SH-SY5Y (cell line): Measurements from ENCODE around the gene ETV3L.

ENCODE experiments used
- GATA2 ChIP-seq: IDR thresholded peaks from 2 replicates; pipeline ENCODE4 v1.6.1; 2011; ENCODE audit warnings: mild to moderate bottlenecking, low read depth, low read length
- GATA3 ChIP-seq: IDR thresholded peaks from 2 replicates; pipeline ENCODE4 v1.6.1; 2011; ENCODE audit warnings: low read depth, mild to moderate bottlenecking, low read length, moderate library complexity

ETV3L gene

DNA sequence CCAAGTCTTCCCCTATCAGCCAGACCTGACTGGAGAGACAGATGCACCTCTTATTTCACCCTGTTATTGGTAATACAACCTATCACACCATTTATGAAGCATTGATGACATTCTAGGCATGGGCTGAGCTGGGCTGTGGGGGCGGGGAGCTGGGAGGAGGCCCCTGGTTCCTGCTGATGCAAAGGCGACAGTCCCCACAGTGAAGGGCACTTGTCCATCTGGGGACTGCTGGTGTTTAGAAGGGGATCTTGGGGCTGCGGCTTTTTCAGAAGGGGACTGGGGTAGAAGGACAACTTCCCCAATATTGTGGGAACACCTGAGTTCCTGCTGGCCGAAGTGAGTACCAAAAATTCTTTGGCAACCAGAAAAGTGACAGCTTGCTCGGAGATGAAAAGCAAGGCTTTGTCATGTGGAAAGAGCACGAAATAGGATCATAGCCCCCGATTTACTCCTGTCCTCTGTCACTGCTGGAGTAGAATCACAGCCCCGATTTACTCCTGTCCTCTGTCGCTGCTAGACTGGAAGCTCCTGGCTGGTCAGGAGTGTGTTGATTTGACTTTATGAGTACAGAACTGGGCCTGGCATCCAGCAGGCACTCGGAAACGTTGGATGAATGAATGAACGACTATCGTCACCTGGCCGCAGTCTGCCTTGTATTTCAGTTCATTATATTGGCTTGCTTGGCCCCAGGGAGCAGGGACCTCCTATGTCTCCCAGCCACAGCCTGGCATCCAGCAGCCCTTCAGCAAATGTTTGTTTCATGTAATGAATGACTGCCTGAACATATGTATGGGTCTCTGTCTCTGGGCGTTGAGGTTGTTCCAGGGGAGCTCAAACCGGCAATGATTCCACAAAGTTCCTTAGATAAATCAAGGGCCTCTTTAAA is 16.5 kb upstream of the ETV3L start:
- TF ChIP-seq GATA2 (no peak), GATA3 (no peak)

DNA sequence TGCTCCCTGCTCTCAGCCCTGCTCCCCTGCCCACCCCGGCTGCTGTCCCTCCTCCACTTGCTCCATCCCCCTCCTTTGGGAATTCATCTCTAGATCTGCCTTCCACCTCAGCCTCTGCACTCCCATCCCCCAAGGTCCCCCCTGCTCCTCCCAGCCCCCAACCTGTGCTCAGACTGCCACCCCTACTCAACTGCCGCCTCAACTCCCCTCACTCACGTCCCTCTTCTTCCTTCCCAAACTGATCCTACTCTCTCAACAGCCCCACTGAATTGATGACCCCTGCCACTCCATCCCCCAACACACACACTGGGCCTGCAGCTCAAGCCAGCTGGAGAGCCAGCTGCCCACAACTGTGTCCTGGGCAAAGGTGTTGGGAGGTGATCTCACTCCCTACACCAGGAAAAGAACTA is 15.8 kb upstream of the ETV3L start:
- no peak for TF ChIP-seq GATA2
- no peak for TF ChIP-seq GATA3

DNA sequence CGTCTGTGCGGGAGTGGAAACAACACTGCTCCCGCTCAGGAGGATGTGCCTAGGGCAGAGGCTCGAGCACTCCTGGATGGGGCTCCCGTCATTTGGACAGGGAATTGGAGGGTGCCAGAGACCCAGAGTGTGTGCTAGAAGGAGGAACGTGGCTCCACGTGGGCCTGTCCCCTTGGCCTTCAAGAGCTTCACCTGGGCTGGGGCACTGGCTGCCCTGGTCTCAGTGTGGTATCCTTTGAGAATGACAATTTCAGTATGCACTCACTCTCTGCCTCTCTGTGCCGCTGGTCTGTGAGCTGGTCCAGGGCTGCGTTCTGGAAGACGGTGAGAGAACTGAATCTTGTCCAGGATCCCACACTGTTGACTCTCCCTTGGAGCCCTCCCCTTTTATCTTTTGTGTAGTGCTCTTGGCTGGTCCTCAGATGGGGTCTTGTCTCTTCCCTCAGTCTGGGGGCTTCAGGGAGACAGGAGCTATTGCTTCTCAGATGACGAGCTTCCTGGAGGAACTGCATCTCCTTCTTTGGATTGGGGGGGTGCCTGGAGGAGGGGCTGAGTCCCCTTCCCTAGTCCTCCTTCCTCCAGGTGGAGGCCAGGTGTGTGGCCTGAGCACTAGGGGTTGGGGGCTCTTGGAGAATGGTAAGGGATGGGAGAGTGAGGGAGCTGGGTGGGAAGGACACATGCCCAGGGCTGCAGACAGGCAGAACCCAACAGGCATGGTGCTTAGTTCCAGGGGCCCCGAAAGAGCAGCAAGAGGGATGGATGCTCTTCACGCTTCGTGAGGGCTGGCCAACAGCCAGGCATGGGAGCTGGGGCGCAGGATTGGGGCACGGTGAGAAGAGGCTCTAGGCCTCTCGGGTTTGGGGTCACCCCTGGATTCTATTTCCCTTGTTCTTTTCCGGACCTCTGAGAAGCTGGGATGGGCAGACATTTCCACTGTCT is 14.8 kb upstream of the ETV3L start:
- TF ChIP-seq GATA2 (no peak), GATA3 (no peak)

DNA sequence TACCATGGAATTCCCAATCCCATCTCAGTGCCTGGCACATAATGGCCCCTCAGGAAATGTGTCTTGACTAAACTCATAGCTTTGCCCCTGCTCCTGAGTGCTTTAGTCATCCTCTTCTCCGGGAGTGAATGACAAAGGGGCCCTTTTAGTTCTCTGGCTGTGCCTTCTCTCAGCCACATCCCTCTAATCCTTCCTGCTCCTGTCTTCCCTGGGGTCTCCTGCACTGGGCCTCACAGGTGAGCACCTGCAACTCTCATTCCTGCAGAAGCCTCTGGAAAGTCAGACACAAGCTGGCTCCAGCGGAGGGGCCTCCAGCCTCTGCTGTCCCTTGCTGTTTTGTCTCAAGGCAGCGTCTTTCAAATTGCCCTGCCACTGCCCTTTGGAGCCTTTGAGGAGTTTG is 14.0 kb upstream of the ETV3L start:
- no peak for TF ChIP-seq GATA3
- TF ChIP-seq GATA2 = no peak

DNA sequence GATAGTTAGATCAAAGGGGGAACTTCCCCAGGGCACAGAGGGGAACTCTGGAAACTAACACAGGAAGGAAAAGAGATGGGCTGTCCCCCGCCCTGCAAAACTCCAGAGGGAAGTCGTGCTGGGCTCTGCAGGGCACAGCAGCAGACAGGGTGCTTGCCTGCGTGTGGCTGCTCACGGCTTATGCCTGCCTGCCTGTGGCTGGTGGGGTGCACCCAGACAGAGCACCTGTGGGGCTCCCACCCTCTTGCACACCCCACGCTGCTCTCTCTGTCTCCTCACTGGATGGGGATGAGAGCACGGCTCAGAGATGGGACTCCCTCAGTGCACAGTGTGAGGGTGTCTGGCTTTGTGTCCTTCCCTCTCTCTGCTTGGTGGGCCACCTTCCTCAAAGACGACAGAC is 13.5 kb upstream of the ETV3L start:
- TF ChIP-seq GATA3 = no peak
- no peak for TF ChIP-seq GATA2

DNA sequence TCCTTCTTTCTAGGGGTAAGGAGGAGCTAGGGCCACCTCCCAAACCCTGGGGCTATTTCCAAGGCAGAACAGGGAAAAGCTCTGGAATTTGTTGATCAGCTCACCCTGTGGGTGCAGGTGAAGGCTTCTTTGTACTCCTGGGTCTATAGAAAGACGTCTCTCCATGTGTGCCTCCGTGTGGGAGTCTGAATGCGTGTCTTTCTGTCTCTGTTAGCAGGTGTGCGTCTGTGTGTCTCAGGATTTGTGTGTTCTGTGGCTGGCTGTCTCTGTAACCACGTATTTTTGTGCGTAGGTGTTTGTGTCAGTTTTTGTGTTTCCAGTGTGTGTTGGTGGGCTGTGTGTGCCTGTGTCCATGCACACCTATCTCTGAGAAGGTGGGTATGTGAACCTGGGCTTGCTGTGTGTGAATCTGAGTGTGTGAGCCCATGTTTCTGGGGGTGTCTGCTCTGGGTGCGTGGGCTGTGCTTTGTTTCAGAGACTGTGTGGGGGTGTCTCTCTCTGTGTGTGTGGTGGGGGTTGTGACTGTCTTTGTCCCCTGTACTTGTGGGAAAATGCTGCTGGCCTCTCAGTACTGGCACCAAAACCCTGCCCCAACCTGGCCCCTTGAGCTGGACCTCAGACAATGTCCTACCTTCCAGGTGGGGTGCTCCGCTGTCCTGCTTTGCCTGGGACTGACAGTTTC is 12.7 kb upstream of the ETV3L start:
- TF ChIP-seq GATA2 = no peak
- TF ChIP-seq GATA3 = no peak

DNA sequence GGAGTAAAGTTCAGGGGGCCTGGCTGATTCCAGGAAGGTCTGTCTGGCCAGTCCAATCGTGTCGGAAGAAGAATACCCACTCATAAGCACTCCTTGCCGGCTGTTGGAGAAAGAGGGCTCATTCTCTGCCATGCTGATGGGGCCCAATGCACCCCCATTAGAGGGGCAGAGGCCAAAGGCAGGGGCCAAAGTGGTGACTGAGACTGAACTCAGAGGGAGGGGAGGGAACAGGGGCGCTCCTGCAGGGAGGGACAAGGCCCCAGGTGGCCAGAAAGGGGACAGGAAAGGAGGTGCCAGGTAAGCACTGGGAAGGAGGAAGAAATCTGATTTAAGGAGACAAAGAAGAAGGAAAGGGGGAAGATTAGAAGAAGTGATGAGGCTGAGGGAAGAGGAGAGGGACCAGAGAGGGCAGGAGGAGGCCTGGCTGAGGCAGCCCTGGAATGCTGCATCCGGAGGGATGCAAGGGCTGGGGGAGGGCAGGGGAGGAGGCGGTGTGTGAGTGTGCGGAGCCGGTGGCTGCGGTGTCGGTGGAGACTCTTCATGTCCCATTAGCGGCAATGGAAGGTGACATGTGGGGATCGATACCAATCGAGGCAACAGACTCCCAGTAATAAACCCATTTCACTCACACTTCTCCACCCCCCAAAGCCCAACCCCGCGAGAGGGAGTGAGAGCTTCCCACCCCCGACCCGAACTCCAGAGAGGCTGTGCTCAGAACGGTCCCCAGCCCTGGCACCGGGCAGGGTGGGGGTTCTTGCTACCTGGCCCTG is 12.0 kb upstream of the ETV3L start:
- TF ChIP-seq GATA3 (no peak), GATA2 (no peak)

DNA sequence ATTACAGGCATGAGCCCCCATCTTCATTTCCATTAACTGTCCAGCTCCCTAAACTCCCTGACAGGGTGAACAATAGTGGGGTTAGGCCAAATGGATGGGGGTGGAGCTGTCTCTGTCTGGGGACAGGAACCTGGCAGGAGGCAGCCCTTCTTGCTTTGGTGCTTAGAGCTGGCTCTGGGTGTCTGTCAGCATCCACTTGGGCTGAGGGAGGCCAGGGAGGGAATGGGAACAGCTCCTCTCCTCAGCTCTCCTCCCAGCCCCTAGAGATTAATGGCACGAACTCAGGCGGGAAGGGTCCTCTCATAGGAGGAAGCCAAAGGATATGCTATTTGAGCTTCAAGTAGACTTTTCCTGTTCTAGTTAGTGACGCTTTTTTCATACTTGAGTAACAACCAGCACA is 11.1 kb upstream of the ETV3L start:
- TF ChIP-seq GATA3 (no peak), GATA2 (no peak)

DNA sequence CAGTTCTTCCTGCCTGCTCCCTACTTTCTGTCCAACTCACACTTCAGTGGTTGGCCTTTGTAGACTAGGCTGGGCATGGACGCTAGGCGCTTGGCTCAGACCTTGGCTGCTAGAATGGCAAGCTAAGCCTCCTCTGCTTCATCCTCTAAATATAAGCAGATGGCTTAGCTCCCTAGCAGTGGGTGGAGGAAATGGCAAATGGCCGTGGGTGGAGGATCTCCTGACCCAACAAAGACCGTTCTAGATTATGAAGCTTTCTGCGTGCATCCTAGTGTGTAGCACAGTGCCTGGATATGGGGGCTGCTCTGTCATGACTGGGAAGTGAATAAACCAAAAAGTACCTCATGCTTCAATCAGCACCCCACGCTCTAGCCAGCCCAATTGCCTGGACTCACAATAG is 10.4 kb upstream of the ETV3L start:
- TF ChIP-seq GATA3 = no peak
- TF ChIP-seq GATA2 = no peak

DNA sequence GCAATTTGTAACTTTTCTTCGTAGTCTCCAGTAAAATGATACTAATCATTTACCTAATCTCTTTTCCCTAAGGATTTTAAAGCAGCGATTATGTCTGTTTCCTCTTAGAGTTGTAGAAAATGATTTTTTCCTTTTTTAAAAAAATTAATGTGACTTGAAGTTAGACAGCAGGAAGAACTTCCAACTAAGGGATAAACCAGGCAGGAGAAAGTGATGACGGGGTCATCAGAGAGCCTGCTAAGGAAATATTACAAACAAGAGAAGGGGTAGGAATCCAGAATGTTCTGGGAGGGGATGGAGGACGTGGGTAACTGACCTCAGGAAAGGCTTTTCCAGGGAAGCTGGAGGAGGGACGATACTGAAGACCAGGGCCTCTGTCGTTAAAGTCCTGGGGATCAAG is 8.8 kb upstream of the ETV3L start:
- TF ChIP-seq GATA2 (no peak), GATA3 (no peak)

DNA sequence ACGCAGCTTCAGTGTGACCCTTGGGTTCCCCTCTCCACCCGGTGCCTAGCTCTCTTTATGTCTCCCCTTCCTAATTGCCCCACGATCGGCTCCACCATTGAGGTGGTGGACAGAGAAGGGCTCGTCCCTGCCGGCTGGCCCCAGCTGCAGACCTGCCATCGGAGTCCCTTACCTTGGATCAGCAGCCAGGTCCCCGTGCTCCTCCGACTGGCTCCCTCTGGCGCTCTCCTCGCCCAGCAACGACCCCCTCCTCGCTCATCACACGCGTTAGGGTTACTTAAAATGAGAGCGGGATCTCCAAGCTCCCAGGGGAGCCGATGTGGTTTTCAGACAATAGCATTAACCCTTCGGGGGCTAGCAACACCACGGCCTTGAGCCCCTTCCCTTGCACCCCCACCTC is 8.1 kb upstream of the ETV3L start:
- TF ChIP-seq GATA3 = no peak
- TF ChIP-seq GATA2 = no peak

DNA sequence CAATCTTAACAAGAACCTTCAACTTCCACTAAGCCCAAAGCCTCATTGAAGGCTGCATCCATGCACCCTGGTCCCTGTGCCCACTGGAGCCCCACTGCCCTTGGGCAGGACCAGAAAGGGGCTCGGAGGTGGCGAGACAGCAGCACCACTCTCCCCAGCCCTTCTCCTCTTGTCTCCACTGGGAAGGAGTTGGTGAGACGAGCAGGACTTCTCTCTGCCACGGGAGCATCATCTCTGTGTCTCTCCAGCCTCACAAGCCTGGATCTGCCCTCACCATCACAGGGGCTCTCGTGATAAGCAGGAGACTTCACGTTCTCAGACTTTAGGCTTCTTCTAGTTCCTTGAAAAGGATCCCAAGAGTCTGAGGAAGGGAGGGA is 7.2 kb upstream of the ETV3L start:
- TF ChIP-seq GATA3 = no peak
- no peak for TF ChIP-seq GATA2

DNA sequence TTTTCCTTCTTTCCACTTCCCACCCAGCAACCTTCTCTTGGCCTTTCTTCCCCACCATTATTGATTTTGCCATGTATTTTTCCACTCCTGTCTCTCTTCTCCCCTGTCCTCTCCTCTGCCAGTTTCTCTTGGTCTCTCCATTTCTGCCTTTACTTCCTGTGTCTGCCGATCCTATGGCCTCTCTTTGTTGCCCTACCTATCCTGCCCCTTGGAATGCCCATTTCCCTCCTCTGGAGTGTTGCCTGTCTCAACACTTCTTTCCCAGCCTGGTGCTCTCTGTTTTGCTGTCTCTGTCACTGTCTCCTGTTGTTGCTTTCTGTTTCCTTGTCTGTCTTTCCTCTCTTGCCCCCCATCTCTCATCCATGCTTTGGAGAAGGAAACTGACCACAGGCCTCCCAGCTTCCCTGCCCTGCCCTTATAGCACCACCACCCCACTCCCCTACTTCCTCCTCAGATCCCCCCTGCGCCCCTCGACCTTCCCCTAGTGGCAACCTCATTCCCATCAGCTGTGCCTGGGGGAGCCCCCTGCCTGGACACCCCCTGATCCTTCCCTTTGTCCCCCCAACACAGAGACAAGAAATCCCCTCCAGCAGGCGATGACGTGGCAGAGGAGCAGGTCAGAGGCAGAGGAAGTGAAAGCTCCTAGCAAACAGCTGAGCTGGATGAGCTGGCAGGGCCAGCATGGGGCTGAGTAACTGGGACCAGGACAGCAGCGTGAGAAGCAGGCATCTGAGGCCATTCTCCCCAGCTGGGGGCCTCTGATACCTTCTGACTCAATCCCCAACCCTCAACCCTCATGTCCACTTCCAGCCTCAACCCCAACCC is 6.6 kb upstream of the ETV3L start:
- no peak for TF ChIP-seq GATA2
- no peak for TF ChIP-seq GATA3
